ENCODE results near the gene PLK5.
A peak's percentile ranks its signal among the peaks of the same experiment; 100 is the strongest.
"Not testable (repeated sequence)": the region's sequence is repeated elsewhere in the genome, so short reads cannot be mapped to it uniquely, and the experiment has no call there.

The PLK5 gene

GRCh38 chr19:1507763-1508506 is 15.9 kb upstream of the PLK5 start:
- peak; percentile 69 to 89 for DNase-seq (ENCODE audit: extremely low read depth in 1 of 2, low read depth in 1 of 2)

GRCh38 chr19:1508507-1508856 is 15.4 kb upstream of the PLK5 start:
- DNase-seq (ENCODE audit: extremely low read depth in 1 of 2, low read depth in 1 of 2), result no peak

GRCh38 chr19:1509602-1510441 is 14.1 kb upstream of the PLK5 start:
- DNase-seq (ENCODE audit: extremely low read depth in 1 of 2, low read depth in 1 of 2), result no peak

GRCh38 chr19:1510442-1510806 is 13.5 kb upstream of the PLK5 start:
- no peak for DNase-seq (ENCODE audit: extremely low read depth in 1 of 2, low read depth in 1 of 2)

GRCh38 chr19:1510807-1511206 is 13.1 kb upstream of the PLK5 start:
- no peak for DNase-seq (ENCODE audit: extremely low read depth in 1 of 2, low read depth in 1 of 2)

GRCh38 chr19:1511318-1512317 is 12.3 kb upstream of the PLK5 start:
- DNase-seq (ENCODE audit: extremely low read depth in 1 of 2, low read depth in 1 of 2), result no peak

DNA sequence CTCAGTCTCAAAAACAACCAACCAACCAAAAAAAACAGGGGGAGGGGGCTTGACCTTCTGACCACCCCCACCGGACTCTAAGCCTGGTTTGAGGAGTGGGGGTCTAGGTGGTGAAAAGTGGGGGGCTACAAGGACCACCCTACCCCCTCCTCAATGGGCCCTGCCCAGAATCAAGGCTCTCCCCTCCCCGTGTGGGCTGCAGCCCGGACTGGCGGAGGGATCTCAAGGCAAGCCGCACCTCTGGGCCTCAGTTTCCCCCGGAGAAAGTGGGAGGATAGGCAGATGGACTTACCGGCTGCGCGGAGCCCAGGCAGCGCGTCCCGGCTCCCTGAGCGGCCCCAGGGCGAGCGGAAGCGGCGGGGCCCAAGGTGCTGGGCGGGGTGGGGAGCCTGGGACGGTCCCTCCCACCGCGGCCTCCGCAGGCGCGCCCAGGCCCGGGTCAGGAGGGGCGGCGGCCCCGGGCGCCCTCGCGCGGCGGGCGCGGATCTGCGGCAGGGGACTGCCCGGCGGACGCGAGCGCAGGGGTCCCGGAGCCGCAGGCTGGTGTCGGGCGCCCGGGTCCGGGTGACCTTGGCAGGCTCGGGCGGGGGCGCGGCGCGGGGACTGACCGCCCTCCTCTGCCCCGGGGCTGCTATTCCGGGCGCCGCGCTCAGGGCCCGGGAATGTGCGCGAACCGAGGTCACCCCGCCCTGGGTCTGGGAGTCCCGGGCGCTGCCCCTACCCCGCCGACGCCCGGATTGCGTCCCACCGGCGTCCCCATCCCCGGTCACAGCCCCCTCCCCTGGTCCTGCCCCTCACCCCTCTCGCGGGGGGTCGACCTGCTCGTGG is 11.0 kb upstream of the PLK5 start, which contains the start of gene ADAMTSL5:
Gene ADAMTSL5, minus strand, starts transcription at position 349 of the 828 bp plus-strand sequence. CDS start 2,076 bp downstream, outside the sequence.
- DNase-seq (ENCODE audit: extremely low read depth in 1 of 2, low read depth in 1 of 2), result peak; percentile 56 to 57

DNA sequence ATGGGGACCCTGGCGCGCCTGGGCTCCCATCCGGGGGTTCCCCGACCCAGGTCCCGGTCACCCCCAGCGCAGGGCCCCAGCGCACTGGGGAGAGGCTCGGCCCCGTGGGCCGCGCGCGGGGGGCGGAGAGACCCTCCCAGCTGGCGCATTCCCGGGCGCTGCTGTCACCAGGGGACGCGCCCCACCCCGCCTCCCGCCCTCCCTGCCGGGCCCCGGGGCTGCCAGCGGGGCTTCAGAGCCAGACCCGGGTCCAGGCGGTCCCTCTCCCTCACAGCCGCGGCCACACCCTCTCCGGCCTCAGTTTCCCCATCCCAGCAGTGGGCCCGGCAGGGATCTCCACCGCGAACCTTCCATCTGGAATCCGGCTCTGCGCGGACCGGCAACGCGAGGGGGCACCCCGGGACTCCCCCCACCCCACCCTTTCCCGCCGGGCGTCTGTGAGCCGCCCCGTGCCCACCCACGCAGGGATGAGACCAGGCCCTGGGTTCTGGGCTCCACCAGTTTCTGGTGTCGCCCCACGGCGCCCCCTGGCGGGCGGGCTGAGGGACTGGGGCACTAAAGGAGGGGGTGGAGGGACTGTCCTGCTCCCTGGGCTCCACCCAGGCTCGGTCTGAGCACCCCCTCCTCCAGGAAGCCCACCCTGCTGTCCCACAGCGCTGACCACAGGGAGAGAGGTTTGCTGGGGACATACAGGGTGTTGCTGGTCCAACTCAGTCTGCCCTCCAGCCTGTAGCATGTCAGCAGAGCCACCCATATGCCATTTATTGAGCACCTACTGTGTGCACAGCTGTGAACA is 10.2 kb upstream of the PLK5 start:
- peak in 1 of 2 donors; percentile 62 for DNase-seq (ENCODE audit: extremely low read depth in 1 of 2, low read depth in 1 of 2)

DNA sequence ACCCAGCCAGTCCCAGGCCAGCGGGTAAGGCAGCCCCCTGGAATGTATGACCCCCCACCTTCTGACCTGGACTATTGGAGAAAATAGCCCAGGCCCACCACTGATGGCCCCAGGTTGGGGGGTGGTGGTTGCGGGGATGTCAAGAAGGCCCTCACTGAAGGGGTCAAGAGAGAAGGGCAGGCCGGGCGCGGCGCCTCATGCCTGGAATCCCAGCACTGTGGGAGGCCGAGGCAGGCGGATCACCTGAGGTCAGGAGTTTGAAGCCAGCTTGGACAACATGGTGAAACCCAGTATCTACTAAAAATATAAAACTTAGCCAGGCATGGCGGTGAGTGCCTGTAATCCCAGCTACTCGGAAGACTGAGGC is 9.6 kb upstream of the PLK5 start:
- DNase-seq (ENCODE audit: extremely low read depth in 1 of 2, low read depth in 1 of 2), result no peak

- no peak for DNase-seq (ENCODE audit: extremely low read depth in 1 of 2, low read depth in 1 of 2)
These were observed 8.7 kb upstream of the PLK5 start for GRCh38 chr19:1514986-1515721.

DNA sequence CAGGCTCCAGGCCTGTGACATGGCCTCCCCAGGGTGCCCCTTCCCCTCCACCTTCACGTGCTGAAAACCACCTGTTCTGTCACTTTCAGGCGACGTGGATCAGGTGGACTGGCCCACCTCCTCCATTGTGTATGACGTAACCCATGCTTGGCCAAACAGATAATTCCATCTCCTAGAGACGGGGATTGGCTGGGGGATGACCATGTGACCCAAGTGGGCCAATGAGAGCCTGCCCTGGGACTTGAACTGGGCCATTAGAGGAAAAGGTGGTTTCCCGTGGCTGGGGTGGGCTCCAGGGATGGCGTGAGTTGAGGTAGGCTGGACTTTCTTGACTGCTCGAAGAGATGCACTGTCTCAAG is 7.5 kb upstream of the PLK5 start:
- DNase-seq (ENCODE audit: extremely low read depth in 1 of 2, low read depth in 1 of 2), result no peak

DNA sequence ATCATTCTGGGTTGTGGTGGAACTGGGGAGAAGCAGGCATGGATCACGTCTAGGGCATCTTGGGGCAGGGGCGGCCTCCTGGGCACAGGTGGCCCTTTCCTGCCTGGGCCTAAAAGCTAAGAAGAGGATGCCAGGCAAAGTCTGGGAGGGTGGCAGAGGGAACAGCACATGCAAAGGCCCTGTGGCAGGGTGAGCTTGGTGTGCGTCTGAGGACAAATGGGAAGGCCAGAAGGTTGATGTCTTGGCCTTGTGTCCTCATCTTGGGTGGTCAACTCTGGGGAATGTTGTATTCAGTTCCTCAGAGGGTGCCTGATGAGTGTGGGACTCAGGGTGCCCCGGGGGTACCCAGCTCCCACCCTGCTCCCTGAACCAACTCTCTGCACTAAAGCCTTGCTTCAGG is 5.4 kb upstream of the PLK5 start:
- no peak for DNase-seq (ENCODE audit: extremely low read depth in 1 of 2, low read depth in 1 of 2)

DNA sequence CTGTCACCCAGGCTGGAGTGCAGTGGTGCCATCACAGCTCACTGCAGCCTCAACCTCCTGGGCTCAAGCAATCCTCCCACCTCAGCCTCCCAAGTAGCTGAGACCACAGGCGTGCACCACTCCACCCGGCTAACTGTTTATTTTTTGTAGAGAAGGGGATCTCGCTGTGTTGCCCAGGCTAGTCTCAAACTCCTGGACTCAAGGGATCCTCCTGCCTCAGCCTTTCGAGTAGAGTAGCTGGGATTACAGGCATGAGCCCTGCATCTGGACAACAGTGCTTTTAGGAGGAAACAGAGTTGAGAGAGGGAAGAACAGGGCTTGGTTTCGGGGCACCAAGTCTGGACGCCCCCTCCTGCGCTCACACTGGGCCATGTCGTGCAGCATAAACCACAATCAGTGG is 4.1 kb upstream of the PLK5 start:
- DNase-seq (ENCODE audit: extremely low read depth in 1 of 2, low read depth in 1 of 2), result not testable (repeated sequence)

DNA sequence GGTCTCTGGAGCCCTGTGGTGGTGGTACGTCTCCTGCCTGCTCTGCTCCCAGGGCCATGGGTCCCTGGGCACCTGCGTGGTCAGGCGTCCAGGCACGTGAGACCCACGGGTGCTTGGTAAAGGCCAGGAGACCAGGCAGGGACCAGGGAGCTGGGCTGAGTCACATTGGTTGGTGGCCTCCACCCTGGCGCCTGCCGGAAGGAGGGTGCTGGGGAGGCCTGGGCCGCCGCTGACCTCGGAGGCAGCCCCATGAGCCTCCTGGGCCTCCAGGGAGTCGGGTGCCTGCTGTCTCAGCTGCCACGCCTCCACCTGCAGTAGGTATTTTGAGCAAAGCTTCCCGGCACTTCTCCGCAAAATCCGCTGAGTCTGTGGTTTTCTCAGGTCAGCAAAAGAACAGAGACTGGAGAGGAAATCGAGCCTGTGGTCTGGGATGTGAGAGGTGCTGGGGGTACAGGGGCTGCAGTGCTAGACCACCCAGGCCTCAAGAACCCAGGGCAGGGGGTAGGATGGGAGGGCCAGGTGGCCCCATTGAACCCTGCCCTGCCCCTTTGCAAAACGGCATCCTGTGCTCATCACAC is 3.6 kb upstream of the PLK5 start:
- DNase-seq (ENCODE audit: extremely low read depth in 1 of 2, low read depth in 1 of 2), result no peak

GRCh38 chr19:1521636-1522035 is 2.2 kb upstream of the PLK5 start:
- DNase-seq (ENCODE audit: extremely low read depth in 1 of 2, low read depth in 1 of 2), result no peak

DNA sequence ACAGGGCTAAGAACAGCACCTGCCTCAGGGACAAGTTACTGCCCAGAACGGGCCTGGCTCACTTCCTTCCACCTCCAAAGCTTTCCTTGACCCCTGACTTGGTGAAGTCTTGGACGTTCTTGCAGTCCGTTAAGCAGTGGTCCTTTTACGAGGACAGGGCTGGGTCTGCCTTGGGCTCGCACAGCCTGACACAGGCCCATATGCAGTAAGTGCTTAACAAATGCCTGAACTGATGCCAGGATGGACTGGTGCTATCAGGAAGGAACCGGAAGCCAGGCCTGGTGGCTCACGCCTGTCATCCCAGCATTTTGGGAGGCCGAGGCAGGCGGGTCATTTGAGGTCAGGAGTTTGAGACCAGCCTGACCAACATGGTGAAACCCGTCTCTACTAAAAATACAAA is 1.8 kb upstream of the PLK5 start:
- no peak for DNase-seq (ENCODE audit: extremely low read depth in 1 of 2, low read depth in 1 of 2)

DNA sequence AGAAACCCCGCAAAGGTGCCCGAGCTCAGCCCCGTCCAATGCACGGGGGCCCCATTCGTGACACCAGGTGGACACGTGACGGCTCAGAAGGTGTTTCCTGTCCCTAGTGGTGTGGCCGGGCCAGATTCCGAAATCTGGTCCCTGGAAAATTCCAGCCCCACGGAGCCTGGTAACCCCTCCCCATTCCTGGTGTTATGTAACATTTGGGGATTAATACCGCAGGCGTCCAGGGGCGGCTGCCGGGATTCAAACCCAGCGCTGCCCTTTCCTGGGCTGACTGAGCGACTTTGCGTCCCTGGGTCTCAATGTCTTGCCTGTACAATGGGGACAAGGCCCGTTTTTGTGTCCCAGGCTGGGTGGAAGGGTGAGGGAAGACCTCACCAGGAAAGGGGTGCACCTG is 1.0 kb upstream of the PLK5 start:
- DNase-seq (ENCODE audit: extremely low read depth in 1 of 2, low read depth in 1 of 2), result no peak

DNA sequence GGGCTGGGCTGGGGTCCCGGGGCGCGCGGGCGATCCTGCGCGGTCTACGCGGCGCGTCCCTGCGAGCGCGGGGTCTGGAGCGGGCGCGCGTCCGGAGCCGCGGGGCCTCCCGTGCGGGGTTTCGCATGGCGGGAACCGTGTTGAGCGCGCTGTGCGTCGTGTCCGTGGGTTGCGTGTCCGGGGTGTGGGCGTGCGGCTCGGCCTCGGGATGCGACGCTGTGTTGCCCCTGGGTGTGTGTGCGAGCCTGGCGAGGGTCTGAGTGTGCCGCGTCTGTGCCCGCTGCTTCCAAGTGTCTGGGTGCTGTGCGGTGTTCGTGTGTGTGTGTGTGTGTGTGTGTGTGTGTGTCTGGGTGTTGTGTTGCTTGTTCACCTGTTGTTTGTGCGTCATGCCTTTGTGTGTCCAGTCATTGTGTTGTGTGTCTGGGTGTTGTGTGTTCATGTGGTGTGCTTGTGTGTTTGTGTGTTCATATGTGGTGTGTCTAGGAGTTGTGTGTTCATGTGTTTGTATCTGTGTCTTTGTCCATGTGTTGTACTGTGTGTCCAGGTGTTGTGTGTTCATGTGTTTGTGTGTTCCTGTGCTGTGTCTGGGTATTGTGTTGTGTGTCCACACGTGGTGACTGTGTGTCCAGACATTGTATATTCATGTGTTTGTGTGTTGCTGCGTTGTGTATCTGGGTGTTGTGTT is 552 bp downstream of the PLK5 start:
- DNase-seq (ENCODE audit: extremely low read depth in 1 of 2, low read depth in 1 of 2), result no peak
